GM18861 (cell line): ENCODE data around the gene NR6A1.

Experiments
- ATAC-seq: cut with Tn5 transposase; IDR thresholded peaks from one replicate; pipeline ENCODE4 v1.9.1; 2021; ENCODE audit not compliant: unreplicated experiment

The NR6A1 gene

DNA sequence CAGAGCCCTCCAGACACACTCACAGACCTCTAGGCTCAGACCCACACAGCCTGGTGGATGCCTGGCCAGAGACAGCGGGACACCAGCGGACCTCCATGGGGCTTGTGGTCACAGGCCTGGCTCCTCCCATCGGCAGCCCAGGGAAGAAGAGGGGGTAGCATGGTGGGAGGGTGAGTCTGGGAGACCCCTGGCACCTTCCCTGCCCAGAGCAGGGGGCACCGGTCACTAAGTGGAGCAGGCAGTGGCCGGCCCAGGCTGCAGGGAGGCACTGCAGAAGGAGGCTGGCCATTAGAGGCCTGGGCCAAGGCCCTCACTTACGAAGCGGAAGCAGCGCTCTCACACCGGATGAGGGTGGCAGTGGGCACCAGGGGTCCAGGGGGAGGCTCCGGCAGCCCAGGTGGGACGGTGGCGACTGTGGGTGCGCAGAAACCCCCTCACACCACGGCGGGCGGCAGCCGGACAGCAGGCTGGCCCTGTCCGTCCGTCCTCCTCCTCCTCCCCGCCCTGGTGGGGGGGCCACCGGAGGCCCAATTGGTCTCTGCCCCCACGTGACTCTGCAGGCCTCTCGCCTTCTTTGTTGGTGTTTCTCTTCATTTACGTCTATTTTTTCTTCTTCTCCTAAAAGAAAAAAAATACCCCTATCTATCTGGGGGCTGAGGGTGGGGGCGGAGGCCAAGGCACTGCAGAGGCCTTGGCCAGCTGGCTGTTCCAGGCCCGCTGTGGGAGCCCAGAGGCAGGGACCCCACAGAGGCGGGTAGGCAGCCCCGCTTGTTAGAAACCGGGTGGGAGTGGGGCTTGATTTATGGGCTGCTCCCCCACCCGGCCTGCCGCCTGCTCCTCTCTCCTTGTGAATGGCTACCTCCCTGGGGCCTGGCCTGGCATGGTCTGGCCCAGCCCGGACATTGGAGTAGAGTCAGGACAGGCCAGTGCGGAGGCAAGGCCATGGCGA lies 263.9 kb downstream of the NR6A1 start, which contains the start of gene NR5A1:
TSS of gene NR5A1 (minus strand) at position 469 of the 949 bp plus-strand sequence. CDS start 4,004 bp downstream, outside the sequence.
- no peak for ATAC-seq

DNA sequence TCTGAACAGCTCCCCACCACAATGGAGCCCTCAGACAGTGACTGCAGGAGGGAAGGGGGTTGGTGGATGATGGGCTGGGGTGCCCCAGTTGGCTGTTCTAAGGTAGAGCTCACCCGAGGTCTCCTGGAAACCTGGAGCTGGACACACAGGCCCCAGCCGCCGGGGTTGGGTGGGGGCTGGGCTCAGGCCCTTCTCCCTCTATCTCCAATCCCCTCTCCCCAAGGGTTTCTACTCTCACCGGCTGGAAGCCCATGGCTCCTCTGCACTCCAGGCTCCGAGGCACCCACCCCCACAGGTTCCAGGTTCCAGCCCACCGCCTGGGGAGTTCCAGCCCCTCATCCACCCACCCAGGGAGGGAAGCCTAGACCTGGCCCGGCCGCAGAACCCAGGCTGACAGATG lies 264.7 kb downstream of the NR6A1 start:
- ATAC-seq: no peak

DNA sequence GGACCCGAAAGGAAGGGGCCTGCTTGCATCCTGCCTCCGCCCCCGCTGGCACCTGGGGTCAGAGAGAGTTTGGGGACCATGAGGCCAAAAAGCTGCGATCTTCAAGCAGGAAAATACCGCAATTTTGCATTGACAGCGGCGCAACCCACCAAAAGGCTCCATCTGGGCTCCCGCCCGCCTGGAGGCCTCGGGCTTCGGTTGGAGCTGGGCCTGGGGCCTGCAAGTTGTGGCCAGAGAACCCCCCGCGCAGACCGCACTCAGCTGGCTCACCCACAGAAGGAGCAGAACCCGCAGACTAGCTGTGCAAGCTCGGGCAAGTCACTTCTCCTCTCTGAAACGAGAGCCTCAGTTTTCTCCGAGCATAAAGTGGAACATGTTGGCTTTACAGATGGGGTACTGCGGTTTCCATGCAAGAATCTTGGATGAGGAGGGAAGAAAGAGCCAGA lies 265.2 kb downstream of the NR6A1 start:
- no peak for ATAC-seq

DNA sequence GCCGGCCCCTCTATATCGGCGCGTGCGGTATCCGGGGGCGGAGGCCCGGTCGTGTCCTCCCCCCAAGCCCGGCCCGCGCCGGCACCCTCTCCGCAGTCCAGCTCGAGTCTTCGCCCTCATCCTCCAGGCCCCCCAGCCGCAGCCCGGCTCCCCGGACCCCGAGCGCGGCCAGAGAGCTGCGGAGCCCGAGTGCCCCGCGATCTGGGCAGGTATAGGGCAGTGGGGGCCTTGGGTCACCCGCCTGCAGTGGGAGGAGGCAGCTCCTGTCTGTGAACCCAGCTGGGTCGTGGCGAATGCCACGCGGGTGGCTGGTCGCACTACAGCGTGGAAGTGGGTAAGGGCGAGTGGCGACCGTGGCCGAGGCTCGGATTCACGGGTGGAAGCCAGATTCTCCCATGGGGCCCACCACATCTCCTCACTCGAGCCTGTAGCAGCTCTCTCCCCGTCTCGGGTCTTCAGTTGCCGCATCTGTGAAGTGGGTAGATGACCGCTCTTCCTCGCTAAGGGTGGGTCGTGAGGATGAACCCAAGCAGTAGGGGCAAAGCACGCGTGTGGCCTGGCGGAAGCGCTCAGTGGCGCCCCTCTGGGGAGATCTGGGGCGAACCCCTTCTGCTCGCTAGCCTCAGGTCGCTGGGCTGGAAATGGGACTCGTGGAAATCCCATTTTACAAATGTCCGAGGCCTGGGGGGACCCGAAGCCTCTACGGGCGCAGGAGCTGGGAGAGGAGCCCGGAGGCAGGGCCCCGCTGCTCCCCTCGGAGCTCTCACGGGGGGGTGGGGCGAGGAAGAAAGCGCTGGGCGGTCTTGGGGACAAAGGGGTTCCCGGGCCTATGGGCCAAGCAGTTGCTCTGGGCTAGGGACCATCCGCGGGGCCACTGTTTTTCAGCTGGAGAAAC lies 265.9 kb downstream of the NR6A1 start:
- ATAC-seq: no peak

DNA sequence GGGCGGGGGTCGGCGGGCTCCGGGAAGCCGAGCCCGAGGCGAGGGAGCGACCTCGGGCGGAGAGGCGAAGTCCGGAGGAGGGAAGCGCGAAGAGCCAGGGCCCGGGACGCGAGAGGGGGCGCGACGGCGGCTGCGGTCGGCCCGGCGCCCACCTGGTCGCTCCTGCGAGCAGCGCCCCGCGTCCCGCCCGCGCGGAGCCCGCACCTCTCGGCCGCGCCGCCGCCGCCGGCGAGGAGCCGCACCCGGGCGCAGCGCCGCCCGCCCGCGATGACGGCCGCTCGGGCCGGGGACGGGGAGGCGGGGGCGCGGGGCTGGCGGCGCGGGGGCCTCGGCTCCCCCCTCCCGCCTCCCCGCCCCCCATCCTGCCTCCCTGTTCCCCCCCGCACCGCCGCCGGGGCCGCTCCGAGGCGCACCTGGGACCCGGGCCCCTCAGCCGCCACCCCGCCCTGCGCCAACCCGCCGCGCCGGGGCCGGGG lies 266.5 kb downstream of the NR6A1 start:
- ATAC-seq: no peak

DNA sequence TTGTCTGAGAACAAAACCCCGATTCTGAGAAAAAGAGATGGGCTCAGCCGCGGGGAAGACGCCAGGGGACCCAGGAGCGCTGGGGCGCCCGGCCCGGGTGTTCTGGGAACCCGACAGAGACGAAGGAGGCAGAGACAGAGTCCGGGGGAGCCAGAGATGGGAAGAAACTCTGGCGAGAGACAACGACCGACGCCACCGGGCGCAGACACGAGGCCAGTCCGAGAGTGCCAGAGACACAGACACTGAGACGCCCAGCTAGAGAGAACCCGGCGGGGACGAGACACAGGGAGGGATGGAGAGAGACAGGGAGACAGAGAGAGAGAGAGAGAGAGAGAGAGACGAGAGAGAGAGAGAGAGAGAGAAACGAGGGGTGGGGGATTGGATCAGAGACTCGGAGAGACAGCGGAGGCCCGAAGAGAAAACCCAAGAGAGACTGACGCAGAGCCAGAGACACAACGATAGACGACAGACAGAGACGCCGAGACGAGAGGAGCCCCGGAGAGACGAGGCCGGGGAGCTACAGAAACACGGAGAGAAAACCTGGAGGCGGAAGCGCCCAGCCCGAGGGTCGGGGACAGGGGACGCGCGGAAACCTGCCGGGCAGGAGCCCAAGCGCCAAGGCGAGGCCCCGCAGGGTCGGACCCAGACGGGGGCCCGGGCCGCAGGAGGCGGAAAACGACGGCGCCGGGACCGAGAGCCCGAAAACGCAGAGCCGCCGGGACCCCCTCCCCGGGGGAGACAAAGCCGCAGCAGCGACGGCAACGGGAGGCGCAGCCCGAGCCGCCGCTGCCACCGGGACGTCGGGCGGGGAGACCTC lies 267.2 kb downstream of the NR6A1 start:
- ATAC-seq: no peak

DNA sequence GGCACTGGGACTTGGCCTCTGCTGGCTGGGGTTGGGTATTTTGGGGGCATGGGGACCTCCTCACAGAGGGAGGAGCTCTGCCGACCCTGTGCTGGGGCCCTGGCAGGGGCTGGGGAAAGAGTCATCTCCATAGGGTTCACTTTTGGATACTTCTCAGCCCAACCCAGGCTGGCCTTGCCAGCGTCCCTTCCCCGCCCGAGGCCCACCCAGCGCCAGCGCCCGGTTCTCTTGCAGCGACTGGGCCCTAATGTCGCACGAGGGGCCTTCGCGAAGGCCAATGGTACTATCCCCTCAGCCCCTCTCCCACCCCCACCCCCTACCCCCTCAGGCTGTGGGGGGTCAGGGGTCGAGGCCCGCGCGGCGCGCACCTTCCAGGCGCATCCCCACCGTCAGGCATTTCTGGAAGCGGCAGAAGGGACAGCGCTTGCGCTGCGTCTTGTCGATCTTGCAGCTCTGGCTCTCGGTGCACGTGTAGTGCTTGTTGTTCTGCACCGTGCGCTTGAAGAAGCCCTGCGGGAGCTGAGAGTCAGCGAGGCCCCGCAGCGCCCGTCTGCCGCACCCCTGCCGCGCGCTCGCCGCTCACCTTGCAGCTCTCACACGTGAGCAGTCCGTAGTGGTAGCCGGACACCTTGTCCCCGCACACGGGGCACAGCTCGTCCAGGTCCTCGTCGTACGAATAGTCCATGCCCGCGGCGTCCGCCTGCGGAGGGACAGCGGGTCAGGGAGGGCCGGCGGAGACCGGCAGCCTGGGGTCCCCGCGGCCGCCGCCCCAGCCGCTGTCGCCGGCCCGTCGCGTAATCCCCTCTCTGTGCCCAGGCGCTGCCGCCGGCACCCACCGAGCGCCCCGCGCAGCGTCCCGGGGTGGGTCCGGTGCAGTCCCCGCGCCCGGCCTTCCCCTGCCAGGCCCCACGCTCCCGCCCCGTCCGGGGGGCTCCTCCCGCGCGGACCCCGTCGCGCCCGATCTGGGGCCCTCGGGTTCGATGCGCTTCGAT lies 268.1 kb downstream of the NR6A1 start:
- ATAC-seq: no peak

DNA sequence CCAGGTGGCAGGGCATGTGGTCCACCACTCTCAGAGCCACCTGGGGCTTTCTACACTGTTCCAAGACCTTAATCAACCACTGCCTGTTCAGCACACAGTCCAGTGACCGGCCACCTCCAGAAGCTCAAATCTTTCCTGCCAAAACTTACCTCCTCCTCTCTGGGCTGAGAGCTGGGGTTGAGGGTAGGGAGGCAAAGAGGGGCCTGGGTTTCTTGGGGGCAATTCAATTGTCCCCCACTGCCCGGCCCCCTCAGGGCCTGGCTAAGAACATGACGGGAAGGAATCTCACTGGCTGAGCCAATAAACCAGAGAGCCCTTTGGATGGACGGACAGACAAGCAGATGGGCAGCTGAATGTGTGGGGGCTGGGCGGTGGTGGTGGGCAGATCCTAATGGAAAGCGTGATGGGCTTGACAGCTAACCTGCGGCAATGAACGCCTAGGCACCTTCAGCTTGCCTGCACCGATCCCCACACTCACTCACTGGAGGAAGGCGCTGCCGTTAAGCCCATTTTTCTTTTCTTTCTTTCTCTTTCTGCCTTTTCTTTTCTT lies 269.3 kb downstream of the NR6A1 start:
- no peak for ATAC-seq

DNA sequence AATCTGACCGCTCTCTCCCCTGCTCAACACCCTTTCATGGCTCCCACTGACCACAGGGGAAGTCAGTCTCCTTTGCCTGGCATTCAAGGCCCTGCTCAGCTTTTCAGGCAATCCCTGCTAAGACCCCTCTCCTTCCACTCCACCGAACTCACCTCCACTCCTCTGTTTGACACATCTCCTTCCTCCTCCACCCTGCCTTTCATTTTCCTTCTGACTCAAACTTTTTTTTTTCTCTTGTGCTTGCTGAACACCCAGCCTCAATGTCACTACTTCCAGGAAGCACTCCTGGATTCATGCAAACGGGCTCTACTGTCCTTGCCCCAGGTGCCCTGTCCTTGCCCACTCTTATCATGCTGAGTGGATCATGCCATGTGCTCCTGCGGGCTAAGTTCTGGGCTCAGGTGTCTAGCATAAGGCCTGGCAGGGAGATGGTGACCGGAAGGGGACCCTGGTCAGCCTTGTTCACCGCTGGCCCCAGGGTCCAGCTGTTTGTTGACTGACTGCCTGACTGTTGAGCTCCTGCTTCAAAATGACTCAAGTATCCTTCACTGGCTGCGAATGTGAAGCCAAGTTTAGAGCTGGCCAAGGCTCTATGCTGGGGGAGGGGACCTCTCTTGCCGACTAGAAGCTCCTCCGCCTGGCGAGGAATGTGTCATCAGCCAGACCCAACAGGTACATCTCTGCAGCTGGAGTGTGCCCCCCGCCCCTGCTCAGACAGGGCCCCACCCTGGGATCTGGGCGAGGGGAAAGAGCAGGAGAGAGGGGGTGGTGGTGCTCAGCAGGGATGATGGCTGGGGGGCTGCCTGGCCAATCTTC lies 270.1 kb downstream of the NR6A1 start:
- no peak for ATAC-seq

DNA sequence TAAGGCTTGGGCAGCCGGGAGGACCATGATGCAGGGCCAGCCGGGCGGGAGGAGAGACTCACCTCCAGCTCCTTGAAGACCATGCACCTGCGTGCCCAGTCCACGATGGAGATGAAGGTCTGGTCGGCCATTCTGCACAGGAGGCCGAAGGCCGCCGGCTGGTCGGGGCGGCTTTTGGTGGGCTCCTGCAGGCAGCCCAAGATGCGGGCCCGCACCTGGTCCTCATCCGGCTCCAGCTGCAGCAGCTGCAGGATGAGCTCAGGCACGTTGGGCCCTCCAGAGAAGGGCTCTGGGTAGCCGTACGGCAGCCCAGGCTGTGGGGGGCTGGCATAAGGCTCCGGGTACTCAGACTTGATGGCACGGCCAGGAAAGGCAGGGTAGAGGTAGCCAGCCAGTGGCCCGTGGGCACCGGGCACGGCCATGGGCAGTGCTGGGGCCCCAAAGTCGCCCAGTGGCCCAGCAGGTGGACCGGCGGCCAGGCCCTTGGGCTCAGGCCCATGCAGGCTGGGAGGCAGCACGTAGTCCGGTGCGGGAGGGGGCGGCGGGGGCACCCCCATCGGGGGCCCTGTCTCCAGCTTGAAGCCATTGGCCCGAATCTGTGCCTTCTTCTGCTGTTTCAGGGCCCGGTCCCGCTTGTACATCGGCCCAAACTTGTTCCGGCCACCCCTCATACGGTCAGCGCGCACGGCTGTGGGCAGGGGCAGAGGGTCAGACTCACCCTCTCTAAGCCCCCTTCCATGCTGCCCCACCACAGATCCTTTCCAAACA lies 270.9 kb downstream of the NR6A1 start:
- no peak for ATAC-seq

DNA sequence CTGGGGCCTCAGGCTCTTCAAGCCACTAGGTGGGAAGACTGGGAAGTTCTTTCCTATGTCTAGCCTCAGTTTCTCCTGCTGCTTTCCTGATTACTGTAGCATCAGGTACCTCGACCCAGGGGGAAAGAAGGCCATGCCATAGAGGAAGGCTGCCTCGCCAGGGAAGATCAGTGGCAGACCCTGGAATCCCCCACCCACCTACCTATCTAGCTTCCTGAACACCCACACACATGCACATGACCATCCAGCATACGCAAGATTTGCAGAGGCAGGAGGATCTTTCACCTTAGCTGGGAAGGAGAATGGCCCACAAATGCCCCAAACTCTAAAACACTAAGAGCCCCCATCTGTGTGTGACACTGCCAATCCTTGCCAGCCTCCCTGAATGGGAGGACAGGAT lies 271.9 kb downstream of the NR6A1 start:
- ATAC-seq: no peak

DNA sequence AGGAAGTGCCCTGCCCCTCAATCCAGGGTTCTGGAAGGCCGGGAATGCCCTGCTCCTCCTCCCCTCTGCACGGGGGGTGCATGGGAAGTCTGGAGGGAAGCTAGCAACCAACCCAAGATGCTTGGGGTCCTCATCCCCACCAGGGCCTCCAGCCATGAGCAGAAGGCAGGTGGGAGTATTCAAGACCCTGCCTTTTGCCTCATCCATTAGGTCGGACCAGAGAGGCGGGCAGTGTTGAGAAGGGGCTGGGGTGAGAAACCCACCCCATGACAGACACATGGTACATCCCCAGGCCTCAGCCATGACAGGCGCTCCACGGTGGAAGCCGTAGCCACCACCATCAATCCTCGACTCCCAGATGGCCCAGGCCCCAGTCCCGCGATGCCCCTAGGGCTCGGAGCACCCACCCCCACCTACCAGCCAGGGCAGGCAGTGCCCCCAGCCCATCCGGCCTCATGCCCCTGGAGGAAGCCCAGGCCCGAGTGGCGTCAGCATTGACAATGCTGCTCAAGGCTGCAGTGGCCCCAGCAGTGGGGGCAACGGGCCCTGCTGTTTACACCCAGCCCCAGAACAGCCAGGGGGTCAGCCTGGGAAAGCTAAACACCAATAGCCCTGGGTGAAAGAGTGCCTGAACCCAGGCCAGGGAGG lies 272.5 kb downstream of the NR6A1 start:
- ATAC-seq: no peak

DNA sequence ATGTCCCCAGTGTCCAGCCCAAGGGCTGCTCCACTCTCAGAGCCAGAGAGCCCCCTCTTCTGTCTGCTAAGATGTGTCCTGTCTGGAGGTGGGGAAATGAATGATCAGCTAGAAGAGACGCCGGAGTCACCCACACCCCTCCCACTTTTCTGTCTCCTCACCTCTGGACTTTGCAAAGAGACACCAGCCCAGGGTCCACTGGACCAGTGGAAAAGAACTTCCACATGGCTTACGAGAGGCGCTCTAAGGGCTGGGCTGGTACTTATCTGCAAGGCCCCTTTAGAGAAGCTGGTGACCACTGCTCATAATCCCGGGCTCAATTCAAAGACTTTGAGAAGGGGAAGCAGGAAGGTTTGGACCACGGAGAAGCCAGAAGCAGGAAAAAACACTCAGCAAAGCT lies 273.1 kb downstream of the NR6A1 start:
- ATAC-seq: no peak

DNA sequence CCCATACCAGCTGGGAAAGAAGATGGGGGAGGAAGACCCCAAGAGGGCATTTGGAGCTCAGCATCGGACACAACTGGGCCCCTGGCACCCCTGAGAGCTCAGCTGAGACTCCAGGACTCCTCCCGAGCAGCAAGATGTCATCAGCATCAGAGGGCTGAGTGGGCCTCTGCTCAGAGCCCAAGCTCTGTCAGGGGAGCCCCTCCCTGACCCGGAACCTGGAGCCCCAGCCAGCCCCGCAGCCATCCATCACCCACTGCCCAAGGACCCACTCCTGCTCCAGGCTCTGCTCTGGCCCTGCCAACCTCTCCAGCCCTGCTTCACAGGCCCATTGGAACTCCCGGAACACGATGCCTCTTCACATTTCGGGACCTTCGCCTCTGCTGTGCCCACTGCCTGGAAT lies 273.7 kb downstream of the NR6A1 start:
- ATAC-seq: no peak

DNA sequence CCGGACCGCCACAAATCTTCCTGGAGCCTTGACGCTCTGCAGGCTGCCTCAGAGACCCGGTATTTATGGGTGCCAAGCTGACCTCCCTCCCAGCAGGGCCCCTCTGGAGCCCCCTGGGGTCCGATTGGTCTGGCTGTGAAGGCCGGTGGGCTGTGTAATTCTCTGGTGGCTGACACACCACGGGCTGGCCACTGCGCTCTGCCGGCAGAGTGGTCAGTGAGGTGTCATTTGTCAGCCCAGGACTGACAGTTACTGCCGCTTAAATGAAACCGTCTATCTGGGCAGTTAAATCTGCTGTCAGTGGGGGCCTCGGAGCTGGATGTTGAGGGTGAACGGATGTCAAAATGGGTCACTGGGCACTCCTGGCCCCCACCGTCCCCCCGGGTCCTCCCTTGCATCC lies 274.6 kb downstream of the NR6A1 start:
- no peak for ATAC-seq

DNA sequence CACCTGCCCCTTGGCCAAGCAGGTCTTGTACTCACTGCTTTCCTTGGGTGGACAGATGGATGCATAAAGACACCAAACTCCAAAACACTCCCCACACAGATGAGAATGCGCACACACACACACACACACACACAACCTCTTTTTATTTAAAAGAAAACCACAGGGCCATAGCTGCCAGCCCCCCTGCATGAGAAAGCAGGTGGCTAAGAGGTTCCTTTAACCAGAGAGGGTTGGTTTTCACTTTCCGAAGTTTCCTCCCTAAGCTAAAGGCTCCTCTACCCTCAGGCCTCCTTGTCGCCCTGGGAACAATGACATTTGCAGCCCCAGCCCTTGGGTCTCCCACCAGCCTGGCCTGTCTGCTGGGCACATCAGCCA lies 275.0 kb downstream of the NR6A1 start:
- no peak for ATAC-seq
